Measurements from ENCODE around the gene FAAP100.

FAAP100 gene

GRCh38 chr17:81576621-81577277 is 24.6 kb upstream of the FAAP100 start:
- no peak for DNase-seq (ENCODE audit: low read depth)

DNA sequence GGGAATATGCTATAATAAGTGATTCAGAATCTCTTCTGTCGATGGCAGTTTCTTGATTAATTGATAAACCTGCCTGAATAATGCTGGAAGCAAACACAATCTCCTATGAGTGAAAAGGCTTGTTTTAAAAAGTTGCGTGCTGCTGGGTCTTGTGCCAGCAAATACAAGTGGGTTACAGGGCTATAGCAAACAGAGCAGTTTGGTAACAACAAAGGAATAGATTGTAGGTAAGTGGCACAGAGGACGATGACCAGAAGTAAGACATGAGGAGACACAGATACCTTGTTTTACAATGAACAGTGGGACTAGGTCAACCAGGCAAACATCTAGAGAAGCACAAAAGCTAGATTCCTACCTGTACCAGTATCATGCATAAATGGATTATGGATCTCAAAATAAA is 23.7 kb upstream of the FAAP100 start:
- no peak for DNase-seq (ENCODE audit: low read depth)

- no peak for DNase-seq (ENCODE audit: low read depth)
These were observed 22.4 kb upstream of the FAAP100 start for GRCh38 chr17:81574643-81574956.

- no peak for DNase-seq (ENCODE audit: low read depth)
These were observed 21.9 kb upstream of the FAAP100 start for GRCh38 chr17:81573794-81574642.

- no peak for DNase-seq (ENCODE audit: low read depth)
These were observed 20.5 kb upstream of the FAAP100 start for GRCh38 chr17:81572563-81573168.

DNA sequence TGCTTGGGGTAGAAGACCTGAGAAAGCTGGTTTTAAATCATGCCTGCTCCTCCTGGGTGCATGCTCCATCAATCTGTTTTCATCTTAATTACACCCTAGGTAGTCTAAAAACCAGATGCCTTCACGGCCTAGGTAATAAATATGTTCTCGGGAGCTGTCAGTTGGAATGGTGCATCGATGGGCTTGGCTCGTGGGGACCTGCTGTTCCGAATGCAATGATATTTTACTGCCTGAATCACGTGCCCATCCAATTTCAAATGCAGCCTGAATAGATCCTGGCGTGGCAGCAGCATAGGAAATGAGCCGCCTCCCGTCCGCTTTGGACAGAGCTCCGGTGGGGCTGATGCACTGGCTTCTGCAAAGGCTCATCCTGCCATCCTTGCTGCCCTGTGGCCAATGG is 18.8 kb upstream of the FAAP100 start:
- no peak for DNase-seq (ENCODE audit: low read depth)

GRCh38 chr17:81569986-81570514 is 17.9 kb upstream of the FAAP100 start:
- DNase-seq (ENCODE audit: low read depth) = no peak

DNA sequence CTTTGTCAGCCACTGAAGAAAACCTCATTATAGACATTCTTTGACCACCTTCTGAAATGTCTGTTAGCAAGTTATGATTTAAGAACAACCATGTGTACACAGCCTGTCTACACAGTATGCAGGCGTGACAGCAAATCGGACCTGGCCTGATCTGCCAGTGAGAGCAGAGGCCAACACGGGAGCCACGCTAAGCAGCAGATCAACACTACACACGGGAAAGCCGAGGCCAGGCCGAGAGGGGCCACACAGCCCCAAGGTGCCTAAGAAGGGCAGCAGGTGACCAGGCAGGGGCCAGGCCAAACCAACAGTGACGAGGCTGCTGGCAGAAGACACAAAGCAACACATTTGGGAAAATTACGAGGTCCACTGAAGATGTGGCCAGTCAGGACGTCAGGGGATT is 16.3 kb upstream of the FAAP100 start:
- DNase-seq (ENCODE audit: low read depth) = no peak

GRCh38 chr17:81567191-81567590 is 15.0 kb upstream of the FAAP100 start:
- DNase-seq (ENCODE audit: low read depth) = no peak

DNA sequence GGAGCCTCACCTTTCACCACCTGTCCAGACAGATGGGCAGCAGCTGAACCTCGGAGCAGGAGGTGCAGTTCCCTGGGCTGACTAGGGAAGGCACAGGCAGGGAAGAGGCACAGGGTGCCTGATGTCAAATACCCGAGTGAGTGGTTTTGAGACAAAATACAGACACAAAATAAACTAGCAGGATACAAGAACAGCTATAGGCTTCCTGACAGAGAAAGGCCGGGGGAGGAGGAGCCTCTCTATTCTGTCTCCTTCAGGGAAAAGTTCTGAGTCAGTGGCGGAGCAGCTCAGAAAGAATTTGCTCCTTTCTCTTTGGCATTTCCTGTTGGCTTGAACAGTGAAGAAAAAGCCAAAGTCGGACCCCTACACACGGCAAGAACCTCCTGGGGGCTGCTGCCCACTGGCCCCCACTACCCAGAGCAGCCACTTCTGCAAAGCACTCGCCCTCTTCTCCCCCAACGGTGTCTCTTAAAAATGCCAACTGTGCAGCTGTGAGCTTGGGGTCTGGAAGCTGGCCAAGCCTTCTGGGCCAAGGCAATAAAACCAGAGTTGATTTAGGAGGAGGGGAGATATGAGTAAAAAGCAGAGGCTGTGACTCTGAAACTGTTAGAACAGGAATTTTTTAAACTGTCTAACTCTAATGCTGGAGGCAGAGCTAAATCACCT is 14.4 kb upstream of the FAAP100 start:
- DNase-seq (ENCODE audit: low read depth) = no peak

- DNase-seq (ENCODE audit: low read depth) = no peak
These were observed 13.1 kb upstream of the FAAP100 start for GRCh38 chr17:81565231-81565630.

GRCh38 chr17:81564778-81565177 is 12.6 kb upstream of the FAAP100 start:
- no peak for DNase-seq (ENCODE audit: low read depth)

- no peak for DNase-seq (ENCODE audit: low read depth)
These were observed 11.9 kb upstream of the FAAP100 start for GRCh38 chr17:81563861-81564586.

- DNase-seq (ENCODE audit: low read depth) = no peak
These were observed 9.3 kb upstream of the FAAP100 start for GRCh38 chr17:81561494-81561885.

- DNase-seq (ENCODE audit: low read depth) = no peak
These were observed 7.0 kb upstream of the FAAP100 start for GRCh38 chr17:81558941-81559806.

DNA sequence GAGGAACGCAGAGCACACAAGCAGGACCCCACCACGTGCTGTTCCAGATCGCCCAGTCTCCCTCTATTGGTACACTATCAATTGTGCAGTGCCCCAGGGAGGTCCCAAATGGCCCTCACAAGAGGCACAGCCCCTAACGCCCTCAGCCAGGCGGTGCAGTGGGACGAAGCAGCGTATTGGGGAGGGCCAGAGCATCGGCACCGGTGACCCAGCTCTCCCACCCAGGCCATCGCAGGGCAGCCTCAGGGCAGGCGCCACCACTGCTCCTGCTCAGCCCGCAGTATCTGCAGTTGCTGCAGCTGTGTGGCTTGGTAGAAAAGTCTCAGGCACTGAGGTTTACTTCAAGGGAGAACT is 5.9 kb upstream of the FAAP100 start:
- no peak for DNase-seq (ENCODE audit: low read depth)

- DNase-seq (ENCODE audit: low read depth) = no peak
These were observed 5.3 kb upstream of the FAAP100 start for GRCh38 chr17:81557276-81558114.

DNA sequence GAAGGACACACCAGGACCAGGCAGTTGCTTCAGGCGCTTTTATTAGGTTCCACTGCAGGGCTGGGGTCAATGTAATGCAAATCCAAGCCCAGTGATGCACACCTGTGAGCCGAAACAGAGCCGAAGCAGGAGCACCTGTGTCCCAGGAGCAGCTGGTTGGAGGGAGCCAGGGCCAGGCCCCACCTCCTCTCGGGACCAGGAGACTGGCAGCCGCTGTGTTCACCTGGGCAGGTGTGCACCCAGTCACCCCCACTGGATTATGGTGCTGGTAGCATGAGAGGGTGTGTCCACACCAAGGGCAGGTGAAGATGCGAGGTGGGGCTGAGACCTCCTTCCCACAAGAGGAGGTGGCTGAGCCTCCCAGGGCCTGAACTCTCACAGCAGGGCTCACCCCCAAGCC is 4.7 kb upstream of the FAAP100 start:
- DNase-seq (ENCODE audit: low read depth) = no peak

DNA sequence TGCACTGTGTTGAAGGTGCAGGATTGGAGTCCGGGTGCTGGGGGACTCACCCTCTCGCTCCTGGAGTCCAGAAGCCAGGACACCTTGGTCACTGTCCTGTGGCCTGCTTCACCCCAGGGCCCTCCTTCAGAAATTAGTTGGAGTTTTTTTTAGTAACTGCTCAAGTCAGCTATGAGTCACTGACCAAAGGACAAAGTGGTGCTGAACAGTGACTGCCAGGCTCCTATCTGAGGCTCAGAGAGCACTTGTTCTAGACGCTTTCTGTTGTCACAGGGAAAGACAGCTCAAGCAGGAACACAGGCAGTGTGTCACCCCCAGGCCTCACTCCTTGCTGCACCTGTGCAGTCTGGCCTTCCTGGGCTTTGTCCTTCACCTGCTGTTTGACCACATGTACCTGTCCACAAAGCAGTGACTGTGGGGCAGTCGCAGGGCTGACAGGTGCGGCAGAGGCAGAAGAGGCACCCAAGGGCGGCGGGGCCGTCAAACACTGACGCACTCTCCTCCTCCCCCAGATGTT is 4.1 kb upstream of the FAAP100 start:
- no peak for DNase-seq (ENCODE audit: low read depth)

Measured in activated T-cell treated with anti-CD3 and anti-CD28 coated beads for 48 hours (primary cell).